ENCODE data around the gene SMYD3. TPM values are rescaled to one million over a fixed set of nuclear protein-coding genes. Genes with fewer than 3 reads are reported as not detected.
"Not testable (repeated sequence)": the region's sequence is repeated elsewhere in the genome, so short reads cannot be mapped to it uniquely, and the experiment has no call there.

SMYD3 gene
- total RNA-seq, 4 donors from 2014 or later = 33.7 to 105 (median 51.4) TPM

DNA sequence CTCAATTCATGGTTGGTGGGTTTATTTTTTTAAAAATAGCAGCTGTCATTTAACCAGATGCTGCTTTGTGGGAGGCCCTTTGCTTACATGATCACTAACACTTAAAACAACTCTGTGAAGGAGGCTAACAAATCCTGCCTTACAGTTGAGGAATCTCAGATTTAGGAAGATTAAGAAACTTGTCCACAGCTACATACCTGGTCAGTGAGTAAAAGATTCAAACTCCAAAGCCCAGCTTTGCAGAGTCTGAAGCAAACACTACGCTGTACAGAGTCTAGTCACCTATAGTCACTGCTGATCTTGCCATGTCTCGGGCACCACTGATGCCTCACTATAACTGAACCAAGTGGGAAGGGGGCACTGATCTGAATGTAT is 535.4 kb downstream of the SMYD3 start:
- WGBS, 2 donors = 100% methylated on average over 2 of the region's 2 CpGs
- TF ChIP-seq, protein P1, sequence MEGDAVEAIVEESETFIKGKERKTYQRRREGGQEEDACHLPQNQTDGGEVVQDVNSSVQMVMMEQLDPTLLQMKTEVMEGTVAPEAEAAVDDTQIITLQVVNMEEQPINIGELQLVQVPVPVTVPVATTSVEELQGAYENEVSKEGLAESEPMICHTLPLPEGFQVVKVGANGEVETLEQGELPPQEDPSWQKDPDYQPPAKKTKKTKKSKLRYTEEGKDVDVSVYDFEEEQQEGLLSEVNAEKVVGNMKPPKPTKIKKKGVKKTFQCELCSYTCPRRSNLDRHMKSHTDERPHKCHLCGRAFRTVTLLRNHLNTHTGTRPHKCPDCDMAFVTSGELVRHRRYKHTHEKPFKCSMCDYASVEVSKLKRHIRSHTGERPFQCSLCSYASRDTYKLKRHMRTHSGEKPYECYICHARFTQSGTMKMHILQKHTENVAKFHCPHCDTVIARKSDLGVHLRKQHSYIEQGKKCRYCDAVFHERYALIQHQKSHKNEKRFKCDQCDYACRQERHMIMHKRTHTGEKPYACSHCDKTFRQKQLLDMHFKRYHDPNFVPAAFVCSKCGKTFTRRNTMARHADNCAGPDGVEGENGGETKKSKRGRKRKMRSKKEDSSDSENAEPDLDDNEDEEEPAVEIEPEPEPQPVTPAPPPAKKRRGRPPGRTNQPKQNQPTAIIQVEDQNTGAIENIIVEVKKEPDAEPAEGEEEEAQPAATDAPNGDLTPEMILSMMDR (IDR thresholded peaks at IDR 0.05) = no peak
- no peak for TF ChIP-seq POLR2A (IDR thresholded peaks at IDR 0.05)
- intact Hi-C loops (cut with DNase I) = no loop called here
- H3K36me3 ChIP-seq = no peaks in the 10 kb centered on the region
- H3K4me1 ChIP-seq = no peaks in the 10 kb centered on the region
- no peak for DNase-seq
- no peaks in the 10 kb centered on the region for H3K9me3 ChIP-seq
- H3K27me3 ChIP-seq = no peaks in the 10 kb centered on the region
- H3K27ac ChIP-seq = no peak overlapping the region
- no peak overlapping the region for H3K4me3 ChIP-seq (replicated peaks in 1 of 3)

DNA sequence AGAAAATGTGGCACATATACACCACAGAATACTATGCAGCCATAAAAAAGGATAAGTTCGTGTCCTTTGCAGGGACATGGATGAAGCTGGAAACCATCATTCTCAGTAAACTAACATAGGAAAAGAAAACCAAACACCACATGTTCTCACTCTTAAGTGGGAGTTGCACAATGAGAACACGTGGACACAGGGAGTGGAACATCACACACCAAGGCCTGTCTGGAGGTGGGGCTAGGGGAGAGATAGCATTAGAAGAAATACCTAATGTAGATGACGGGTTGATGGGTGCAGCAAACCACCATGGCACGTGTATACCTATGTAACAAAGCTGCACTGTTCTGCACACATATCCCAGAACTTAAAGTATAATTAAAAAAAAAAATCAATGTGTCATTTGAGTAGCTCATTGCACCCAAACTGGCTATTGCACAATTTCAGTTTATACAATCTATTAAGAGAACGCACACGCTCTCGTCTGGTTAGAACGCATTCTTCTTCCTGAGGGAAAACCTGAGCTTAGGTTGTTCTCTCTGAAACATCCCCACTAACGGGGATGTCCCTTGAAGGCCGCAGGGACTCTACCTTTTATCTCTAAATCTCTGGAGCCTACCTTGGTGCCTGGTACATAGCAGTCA is 535.9 kb downstream of the SMYD3 start:
- H3K27ac ChIP-seq; H3K4me1 ChIP-seq; intact Hi-C loops (cut with DNase I); H3K4me3 ChIP-seq (replicated peaks in 1 of 3); H3K36me3 ChIP-seq; H3K9me3 ChIP-seq; H3K27me3 ChIP-seq; DNase-seq: not testable (repeated sequence)
- WGBS, 2 donors = 95 to 97% methylated on average over 10 of the region's 10 CpGs

DNA sequence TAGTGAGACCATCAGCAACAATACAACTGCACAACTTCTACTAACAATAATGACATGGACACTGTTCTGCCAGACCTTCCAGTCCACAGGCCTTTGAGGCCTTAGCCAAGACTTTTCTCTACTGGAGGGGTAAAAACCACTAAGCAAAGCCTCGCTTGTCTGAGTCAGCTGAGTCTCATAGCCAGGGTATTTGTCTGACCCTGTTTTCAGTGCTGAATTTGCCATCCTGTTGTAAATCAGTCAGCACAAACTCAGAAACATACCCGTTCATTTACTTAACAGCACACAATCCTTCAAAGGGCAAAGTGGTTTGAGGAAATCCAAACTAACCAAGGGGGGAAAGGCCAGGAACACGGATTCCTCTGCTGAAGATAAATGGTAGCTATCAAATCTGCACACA is 537.8 kb downstream of the SMYD3 start:
- H3K36me3 ChIP-seq = no peaks in the 10 kb centered on the region
- H3K4me1 ChIP-seq = no peaks in the 10 kb centered on the region
- H3K9me3 ChIP-seq = no peaks in the 10 kb centered on the region
- intact Hi-C loops (cut with DNase I) = no loop called here
- no peaks in the 10 kb centered on the region for H3K27me3 ChIP-seq
- 77 to 81% methylated on average over 3 of the region's 3 CpGs for WGBS, 2 donors
- no peak overlapping the region for H3K4me3 ChIP-seq (replicated peaks in 1 of 3)
- DNase-seq = no peak
- TF ChIP-seq, protein P1 (IDR thresholded peaks at IDR 0.05) = no peak
- TF ChIP-seq POLR2A (IDR thresholded peaks at IDR 0.05) = no peak
- no peak overlapping the region for H3K27ac ChIP-seq

DNA sequence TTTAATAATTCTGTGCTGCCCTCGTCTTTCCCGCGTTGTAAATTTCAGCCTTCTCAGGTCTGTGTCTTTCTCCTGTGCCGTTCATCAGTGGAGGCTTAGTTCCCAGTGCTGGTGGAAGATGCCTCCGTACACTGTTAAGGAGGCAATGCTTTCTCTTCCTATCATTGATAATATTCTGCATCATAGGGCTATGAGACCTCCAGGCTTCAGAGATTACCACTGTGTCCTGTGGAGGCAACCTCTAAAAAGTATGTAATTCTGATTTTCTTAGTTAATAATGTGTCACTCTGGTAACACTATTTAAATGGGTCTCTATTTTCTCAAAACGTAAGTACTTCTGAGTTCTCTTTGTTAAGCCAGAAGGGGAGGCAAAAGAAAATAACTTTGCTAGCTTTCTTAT is 538.3 kb downstream of the SMYD3 start:
- Histone ChIP-seq H3K27me3 (no peaks in the 10 kb centered on the region), H3K4me3 (replicated peaks in 1 of 3) (no peak overlapping the region), H3K9me3 (no peaks in the 10 kb centered on the region), H3K4me1 (no peaks in the 10 kb centered on the region), H3K36me3 (no peaks in the 10 kb centered on the region), H3K27ac (no peak overlapping the region)
- no peak for TF ChIP-seq POLR2A (IDR thresholded peaks at IDR 0.05)
- TF ChIP-seq, protein P1 (IDR thresholded peaks at IDR 0.05) = no peak
- DNase-seq = no peak
- intact Hi-C loops (cut with DNase I) = no loop called here
- WGBS, 2 donors = 94 to 98% methylated on average over 6 of the region's 6 CpGs

DNA sequence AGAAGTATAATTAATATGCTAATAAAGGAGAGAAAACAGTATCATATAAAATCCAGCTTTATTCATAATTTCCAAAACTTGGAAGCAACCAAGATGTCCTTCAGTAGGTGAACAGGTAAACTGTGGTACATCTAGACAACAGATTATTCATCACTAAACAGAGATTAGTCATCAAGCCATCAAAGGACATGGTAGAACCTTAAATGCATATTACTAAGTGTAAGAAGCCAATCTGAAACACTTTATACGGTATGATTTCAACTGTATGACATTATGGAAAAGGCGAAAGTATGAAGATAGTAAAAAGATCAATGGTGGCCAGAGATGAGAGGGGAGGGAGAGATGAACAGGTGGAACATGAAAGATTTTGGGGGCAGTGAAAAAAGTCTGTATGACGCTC is 541.7 kb downstream of the SMYD3 start:
- Histone ChIP-seq H3K4me3 (replicated peaks in 1 of 3) (no peak overlapping the region), H3K36me3 (no peaks in the 10 kb centered on the region), H3K27ac (no peak overlapping the region), H3K4me1 (no peaks in the 10 kb centered on the region), H3K27me3 (no peaks in the 10 kb centered on the region), H3K9me3 (no peaks in the 10 kb centered on the region)
- intact Hi-C loops (cut with DNase I) = no loop called here
- no peak for DNase-seq
- 96 to 97% methylated on average over 3 of the region's 3 CpGs for WGBS, 2 donors
- TF ChIP-seq, protein P1 (IDR thresholded peaks at IDR 0.05) = no peak
- no peak for TF ChIP-seq POLR2A (IDR thresholded peaks at IDR 0.05)

DNA sequence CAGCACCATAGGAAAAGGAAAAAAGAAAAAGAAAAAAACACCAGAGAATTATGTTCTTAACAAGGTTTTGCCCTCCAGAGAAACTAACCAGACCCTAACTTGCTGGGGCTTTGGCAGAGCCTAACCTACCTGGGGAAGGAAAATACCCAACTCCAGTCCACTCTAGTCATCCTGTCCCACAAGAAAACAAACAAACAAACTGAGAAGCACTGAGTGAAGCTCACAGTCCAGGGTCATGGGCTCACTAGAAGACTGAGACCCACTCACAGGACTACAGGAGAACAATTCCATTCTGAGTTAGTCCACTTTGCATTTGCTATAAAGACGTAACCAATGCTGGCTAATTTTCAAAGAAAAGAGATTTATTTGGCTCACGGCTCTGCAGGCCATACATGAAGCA is 543.4 kb downstream of the SMYD3 start:
- H3K4me3 ChIP-seq (replicated peaks in 1 of 3) = no peak overlapping the region
- 94 to 100% methylated on average over 2 of the region's 2 CpGs for WGBS, 2 donors
- no peaks in the 10 kb centered on the region for H3K4me1 ChIP-seq
- DNase-seq = no peak
- no peak overlapping the region for H3K27ac ChIP-seq
- H3K27me3 ChIP-seq = no peaks in the 10 kb centered on the region
- no peak for TF ChIP-seq POLR2A (IDR thresholded peaks at IDR 0.05)
- TF ChIP-seq, protein P1 (IDR thresholded peaks at IDR 0.05) = no peak
- intact Hi-C loops (cut with DNase I) = no loop called here
- no peaks in the 10 kb centered on the region for H3K36me3 ChIP-seq
- H3K9me3 ChIP-seq = no peaks in the 10 kb centered on the region
